C4-2B (cell line): ENCODE measurements around the gene SLC25A23.

Experiments used
- ZFX ChIP-seq: fragments of 450-650 bp; IDR thresholded peaks from 2 replicates; pipeline ENCODE4 v1.6.1; 2017
- TF ChIP-seq, protein P1 (sequence below): fragments of 450-650 bp; conservative IDR thresholded peaks from 2 replicates; pipeline ENCODE4 v1.5.1; 2017; ENCODE audit warnings: mild to moderate bottlenecking

DNA sequence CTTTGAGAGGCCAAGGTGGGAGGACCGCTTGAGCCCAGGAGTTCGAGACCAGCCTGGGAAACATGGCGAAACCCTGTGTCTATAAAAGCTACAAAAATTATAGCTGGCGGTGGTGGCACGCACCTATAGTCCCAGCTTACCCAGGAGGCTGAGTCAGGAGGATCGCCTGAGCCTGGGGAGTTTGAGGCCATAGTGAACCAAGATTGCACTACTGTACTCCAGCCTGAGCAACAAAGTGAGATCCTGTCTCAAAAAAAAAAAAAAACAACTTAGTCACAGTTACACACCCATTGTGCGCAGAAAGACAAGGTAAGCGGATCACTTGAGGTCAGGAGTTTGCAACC lies 22.7 kb upstream of the SLC25A23 start:
- TF ChIP-seq, protein P1, sequence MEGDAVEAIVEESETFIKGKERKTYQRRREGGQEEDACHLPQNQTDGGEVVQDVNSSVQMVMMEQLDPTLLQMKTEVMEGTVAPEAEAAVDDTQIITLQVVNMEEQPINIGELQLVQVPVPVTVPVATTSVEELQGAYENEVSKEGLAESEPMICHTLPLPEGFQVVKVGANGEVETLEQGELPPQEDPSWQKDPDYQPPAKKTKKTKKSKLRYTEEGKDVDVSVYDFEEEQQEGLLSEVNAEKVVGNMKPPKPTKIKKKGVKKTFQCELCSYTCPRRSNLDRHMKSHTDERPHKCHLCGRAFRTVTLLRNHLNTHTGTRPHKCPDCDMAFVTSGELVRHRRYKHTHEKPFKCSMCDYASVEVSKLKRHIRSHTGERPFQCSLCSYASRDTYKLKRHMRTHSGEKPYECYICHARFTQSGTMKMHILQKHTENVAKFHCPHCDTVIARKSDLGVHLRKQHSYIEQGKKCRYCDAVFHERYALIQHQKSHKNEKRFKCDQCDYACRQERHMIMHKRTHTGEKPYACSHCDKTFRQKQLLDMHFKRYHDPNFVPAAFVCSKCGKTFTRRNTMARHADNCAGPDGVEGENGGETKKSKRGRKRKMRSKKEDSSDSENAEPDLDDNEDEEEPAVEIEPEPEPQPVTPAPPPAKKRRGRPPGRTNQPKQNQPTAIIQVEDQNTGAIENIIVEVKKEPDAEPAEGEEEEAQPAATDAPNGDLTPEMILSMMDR: no peak
- TF ChIP-seq ZFX: no peak
